GM12878 (cell line): ENCODE results near the gene DNAAF5. TPM values are rescaled to one million over a fixed set of nuclear protein-coding genes. Genes with fewer than 3 reads are reported as not detected.

Source experiments
- BCL11A ChIP-seq: IDR thresholded peaks from 2 replicates; pipeline ENCODE4 v1.6.1; 2011; ENCODE audit warnings: low read depth, low read length
- CHD2 ChIP-seq: IDR thresholded peaks from 2 replicates; pipeline ENCODE4 v1.6.1; 2011; ENCODE audit warnings: low read depth, low read length, improper control_type of control experiment, borderline replicate concordance
- CREM ChIP-seq: IDR thresholded peaks from 2 replicates; pipeline ENCODE4 v1.6.1; 2014; ENCODE audit warnings: antibody characterized with exemption, low read depth
- E2F8 ChIP-seq: fragments of 450-650 bp; IDR thresholded peaks from 2 replicates; pipeline ENCODE4 v1.6.1; 2018; ENCODE audit warnings: mild to moderate bottlenecking, low read depth, moderate library complexity; ENCODE audit not compliant: partially characterized antibody
- SMAD5 ChIP-seq: IDR thresholded peaks from 2 replicates; pipeline ENCODE4 v1.6.1; 2016; ENCODE audit warnings: antibody characterized with exemption, low read depth
- SP1 ChIP-seq: IDR thresholded peaks from one replicate; pipeline ENCODE4 v1.6.1; 2011; ENCODE audit warnings: low read depth, low read length
- TAF1 ChIP-seq: IDR thresholded peaks from 2 replicates; pipeline ENCODE4 v1.6.1; 2011; ENCODE audit warnings: mild to moderate bottlenecking, low read depth, low read length, borderline replicate concordance
- TCF7 ChIP-seq: IDR thresholded peaks from 2 replicates; pipeline ENCODE4 v1.6.1; 2014; ENCODE audit warnings: antibody characterized with exemption, borderline replicate concordance
- ZNF274 ChIP-seq: IDR thresholded peaks from one replicate; pipeline ENCODE4 v1.8.0; 2011; ENCODE audit not compliant: insufficient read length, insufficient read depth
- polyA plus RNA-seq, 11 experiments: library from polyadenylated mRNA; depleted of rRNA in 4 of 11; unstranded in 6 of 11; stranded (reverse) in 5 of 11; fragments of >200 nt; fragmentation: Nextera tagmentation in 4 of 11; fragmentation: Illumina TruSeq in 1 of 11; extraction: Ambion mirVana in 4 of 11; extraction: Trizol in 1 of 11; gene quantifications; 1 replicate in 1 of 11; 2 replicates in 10 of 11; pipeline versions ENCODE4 v1.2.1 to v1.2.3, GENCODE V29; 2011 to 2016; ENCODE audit warnings: inconsistent platforms in 2 of 11, missing spikeins in 2 of 11, low read depth in 1 of 11
- total RNA-seq, 4 experiments: library from RNA; depleted of rRNA in 3 of 4; stranded (reverse); fragments of >200 nt in 3 of 4; fragmentation: Illumina TruSeq in 1 of 4; extraction: Trizol in 1 of 4; gene quantifications; 2 replicates each; pipeline versions ENCODE4 v1.2.1 to v1.2.3, GENCODE V29; 2013 to 2021
- TF ChIP-seq, protein P1 (sequence below): IDR thresholded peaks from 2 replicates; pipeline ENCODE4 v1.6.1; 2011; ENCODE audit warnings: low read depth, mild to moderate bottlenecking, low read length, moderate library complexity, borderline replicate concordance; ENCODE audit errors: extremely low read depth

The DNAAF5 gene
- total and polyA plus RNA-seq, 10 of the 15 experiments (the other 5 are each of a cell fraction or from before 2014, with no cell fraction given): 1.8 to 38.3 (median 9.2) TPM

GRCh38 chr7:816300-816750 is 89.8 kb downstream of the DNAAF5 start (continued):
- no peak for TF ChIP-seq E2F8
- TF ChIP-seq TAF1: peak; percentile 57; the same call in 1 of the 2 replicates
- TF ChIP-seq CHD2: peak; percentile 84
- TF ChIP-seq ZNF274: no peak
- TF ChIP-seq BCL11A: no peak
- TF ChIP-seq TCF7: no peak
- TF ChIP-seq SP1: peak; percentile 96
- TF ChIP-seq SMAD5: no peak
- TF ChIP-seq CREM: 0 out of 2 replicates have a peak, but pooled peaks have one; percentile 47
- TF ChIP-seq, protein P1, sequence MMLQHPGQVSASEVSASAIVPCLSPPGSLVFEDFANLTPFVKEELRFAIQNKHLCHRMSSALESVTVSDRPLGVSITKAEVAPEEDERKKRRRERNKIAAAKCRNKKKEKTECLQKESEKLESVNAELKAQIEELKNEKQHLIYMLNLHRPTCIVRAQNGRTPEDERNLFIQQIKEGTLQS: no peak
